SK-N-SH treated with all-trans-retinoic acid at 6 μM for 48 hours (cell line): ENCODE data around the gene SYDE2.

Source experiments
- ARNTL ChIP-seq: fragments of 450-650 bp; formaldehyde crosslinking; IDR thresholded peaks from 2 replicates; pipeline ENCODE4 v1.5.0; 2020; ENCODE audit warnings: low read depth, mild to moderate bottlenecking, moderate library complexity, borderline replicate concordance
- BACH2 ChIP-seq: fragments of 250-450 bp; sonication (Bioruptor Pico); IDR thresholded peaks from 2 replicates; pipeline ENCODE4 v1.9.0; 2021; ENCODE audit warnings: mild to moderate bottlenecking, borderline replicate concordance
- CSDC2 ChIP-seq: fragments of 250-450 bp; sonication (Bioruptor Pico); IDR thresholded peaks from 2 replicates; pipeline ENCODE4 v1.5.0; 2020; ENCODE audit warnings: mild to moderate bottlenecking, moderate library complexity
- ESRRG ChIP-seq: fragments of 250-450 bp; sonication (Bioruptor Pico); IDR thresholded peaks from 2 replicates; pipeline ENCODE4 v1.6.1; 2021; ENCODE audit warnings: mild to moderate bottlenecking
- ISL1 ChIP-seq: fragments of 250-450 bp; sonication (Bioruptor Pico); IDR thresholded peaks from 2 replicates; pipeline ENCODE4 v2.1.2; 2022; ENCODE audit warnings: mild to moderate bottlenecking, moderate library complexity
- OSR1 ChIP-seq: fragments of 250-450 bp; sonication (Bioruptor Pico); IDR thresholded peaks from 2 replicates; pipeline ENCODE4 v1.8.0; 2022; ENCODE audit warnings: moderate library complexity, mild to moderate bottlenecking, inconsistent platforms
- PPARA ChIP-seq: fragments of 250-450 bp; sonication (Bioruptor Pico); IDR thresholded peaks from 2 replicates; pipeline ENCODE4 v1.5.0; 2020; ENCODE audit warnings: mild to moderate bottlenecking, borderline replicate concordance
- RARB ChIP-seq: fragments of 250-450 bp; sonication (Bioruptor Pico); IDR thresholded peaks from 2 replicates; pipeline ENCODE4 v1.8.0; 2021; ENCODE audit warnings: mild to moderate bottlenecking, moderate library complexity
- ZC3H10 ChIP-seq: fragments of 250-450 bp; sonication (Bioruptor Pico); IDR thresholded peaks from 2 replicates; pipeline ENCODE4 v1.5.1; 2021; ENCODE audit warnings: mild to moderate bottlenecking, moderate library complexity
- ZFP3 ChIP-seq: fragments of 250-450 bp; sonication (Bioruptor Pico); IDR thresholded peaks from 2 replicates; pipeline ENCODE4 v1.5.0; 2020; ENCODE audit warnings: mild to moderate bottlenecking, moderate library complexity
- ZFP30 ChIP-seq: fragments of 450-650 bp; formaldehyde crosslinking; IDR thresholded peaks from 2 replicates; pipeline ENCODE4 v1.5.0; 2022; ENCODE audit warnings: mild to moderate bottlenecking, moderate library complexity
- TF ChIP-seq, protein P1 (sequence below): fragments of 250-450 bp; sonication (Bioruptor Pico); IDR thresholded peaks from 2 replicates; pipeline ENCODE4 v1.5.1; 2020; ENCODE audit warnings: low read depth, mild to moderate bottlenecking, moderate library complexity
- TF ChIP-seq, protein P2 (sequence below): fragments of 250-450 bp; sonication (Bioruptor Pico); IDR thresholded peaks from 2 replicates; pipeline ENCODE4 v1.5.1; 2021; ENCODE audit warnings: mild to moderate bottlenecking, moderate library complexity

DNA sequence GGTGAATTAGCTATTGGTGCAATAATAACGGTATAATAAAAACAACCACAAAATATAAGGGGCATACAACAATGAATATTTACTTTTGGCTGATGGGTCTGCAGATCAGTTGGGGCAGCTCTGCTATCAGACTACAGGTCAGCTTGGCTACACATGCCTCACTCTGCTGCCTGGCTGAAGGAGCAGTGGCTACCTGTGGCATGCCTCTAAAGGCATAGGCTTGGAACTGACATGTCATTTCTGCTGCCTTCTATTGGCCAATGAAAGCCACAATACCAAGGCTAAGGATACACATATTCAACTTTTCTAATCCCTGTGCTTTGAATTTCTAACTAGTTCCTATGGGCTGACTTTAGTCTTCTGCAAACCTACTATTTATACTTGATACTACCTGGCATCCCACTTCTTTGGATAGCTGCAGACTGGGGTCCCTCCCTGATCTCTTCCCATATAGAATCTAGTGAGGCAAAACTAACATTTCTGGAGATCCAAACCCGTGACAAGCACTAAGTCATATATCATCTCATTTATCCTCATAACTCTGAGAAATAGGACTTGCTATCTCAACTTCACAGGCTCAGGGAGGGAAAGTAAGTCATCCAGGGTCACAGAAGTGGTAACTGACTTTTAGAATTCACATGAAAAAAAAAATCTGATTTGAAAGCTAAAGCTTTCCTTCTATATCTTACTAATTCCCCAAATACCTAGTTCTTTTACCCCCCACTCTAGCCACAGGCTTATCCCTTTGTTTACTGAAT is 19.2 kb upstream of the SYDE2 start:
- TF ChIP-seq CSDC2 (CRISPR knock-in tag): no peak
- TF ChIP-seq ESRRG: no peak
- TF ChIP-seq, protein P1, sequence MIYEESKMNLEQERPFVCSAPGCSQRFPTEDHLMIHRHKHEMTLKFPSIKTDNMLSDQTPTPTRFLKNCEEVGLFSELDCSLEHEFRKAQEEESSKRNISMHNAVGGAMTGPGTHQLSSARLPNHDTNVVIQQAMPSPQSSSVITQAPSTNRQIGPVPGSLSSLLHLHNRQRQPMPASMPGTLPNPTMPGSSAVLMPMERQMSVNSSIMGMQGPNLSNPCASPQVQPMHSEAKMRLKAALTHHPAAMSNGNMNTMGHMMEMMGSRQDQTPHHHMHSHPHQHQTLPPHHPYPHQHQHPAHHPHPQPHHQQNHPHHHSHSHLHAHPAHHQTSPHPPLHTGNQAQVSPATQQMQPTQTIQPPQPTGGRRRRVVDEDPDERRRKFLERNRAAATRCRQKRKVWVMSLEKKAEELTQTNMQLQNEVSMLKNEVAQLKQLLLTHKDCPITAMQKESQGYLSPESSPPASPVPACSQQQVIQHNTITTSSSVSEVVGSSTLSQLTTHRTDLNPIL (CRISPR knock-in tag): no peak
- TF ChIP-seq OSR1 (CRISPR knock-in tag): no peak
- TF ChIP-seq RARB (CRISPR knock-in tag): no peak
- no peak for TF ChIP-seq ZC3H10 (CRISPR knock-in tag)
- no peak for TF ChIP-seq BACH2 (CRISPR knock-in tag)
- no peak for TF ChIP-seq ISL1 (CRISPR knock-in tag)
- no peak for TF ChIP-seq ZFP30 (CRISPR knock-in tag)
- TF ChIP-seq ZFP3 (CRISPR knock-in tag): no peak
- no peak for TF ChIP-seq ARNTL
- TF ChIP-seq, protein P2, sequence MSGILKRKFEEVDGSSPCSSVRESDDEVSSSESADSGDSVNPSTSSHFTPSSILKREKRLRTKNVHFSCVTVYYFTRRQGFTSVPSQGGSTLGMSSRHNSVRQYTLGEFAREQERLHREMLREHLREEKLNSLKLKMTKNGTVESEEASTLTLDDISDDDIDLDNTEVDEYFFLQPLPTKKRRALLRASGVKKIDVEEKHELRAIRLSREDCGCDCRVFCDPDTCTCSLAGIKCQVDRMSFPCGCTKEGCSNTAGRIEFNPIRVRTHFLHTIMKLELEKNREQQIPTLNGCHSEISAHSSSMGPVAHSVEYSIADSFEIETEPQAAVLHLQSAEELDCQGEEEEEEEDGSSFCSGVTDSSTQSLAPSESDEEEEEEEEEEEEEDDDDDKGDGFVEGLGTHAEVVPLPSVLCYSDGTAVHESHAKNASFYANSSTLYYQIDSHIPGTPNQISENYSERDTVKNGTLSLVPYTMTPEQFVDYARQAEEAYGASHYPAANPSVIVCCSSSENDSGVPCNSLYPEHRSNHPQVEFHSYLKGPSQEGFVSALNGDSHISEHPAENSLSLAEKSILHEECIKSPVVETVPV (CRISPR knock-in tag): no peak
- TF ChIP-seq PPARA (CRISPR knock-in tag): no peak
